OCI-LY1 (cell line): Measurements from ENCODE around the gene GABRD.

Experiments
- CTCF ChIP-seq: fragments of 200-600 bp; sonication (generic), shearing (Covaris generic); IDR thresholded peaks from 2 replicates; pipeline ENCODE4 v1.5.1; 2017; ENCODE audit warnings: mild to moderate bottlenecking, antibody characterized with exemption, low read length, moderate library complexity, mixed read lengths
- EZH2 ChIP-seq: fragments of 200-600 bp; sonication (generic), shearing (Covaris generic); IDR thresholded peaks from 2 replicates; pipeline ENCODE4 v1.8.0; 2017; ENCODE audit warnings: borderline replicate concordance, mixed run types, mild to moderate bottlenecking, antibody characterized with exemption, low read length, moderate library complexity, mixed read lengths

GRCh38 chr1:2073382-2074230, 54.5 kb downstream of the GABRD start:
- TF ChIP-seq CTCF (no peak), EZH2 (no peak)
